GM12891 (cell line): ENCODE measurements around the gene ZNF329.

Experiments
- POLR2A ChIP-seq: IDR thresholded peaks from 2 replicates; pipeline ENCODE4 v1.6.1; 2011; ENCODE audit warnings: low read depth, low read length, control low read depth
- POLR2AphosphoS5 ChIP-seq: IDR thresholded peaks from 2 replicates; pipeline ENCODE4 v1.6.1; 2011; ENCODE audit warnings: low read depth, low read length, control low read depth
- SPI1 ChIP-seq: IDR thresholded peaks from 2 replicates; pipeline ENCODE4 v1.6.1; 2011; ENCODE audit warnings: low read depth, low read length, control low read depth
- TAF1 ChIP-seq: IDR thresholded peaks from 2 replicates; pipeline ENCODE4 v1.6.1; 2011; ENCODE audit warnings: low read depth, low read length, control low read depth

- no peak for TF ChIP-seq POLR2A
- TF ChIP-seq TAF1 = no peak
- TF ChIP-seq POLR2AphosphoS5 = no peak
- TF ChIP-seq SPI1 = no peak
Observed at GRCh38 chr19:58166268-58166667, 15.7 kb upstream of the ZNF329 start.
